Measurements from ENCODE around the gene HOXD12.

- no peak for TF ChIP-seq POLR2A (IDR thresholded peaks at IDR 0.05)
- no peak for TF ChIP-seq CTCF (IDR thresholded peaks at IDR 0.05)
Measured at GRCh38 chr2:176109946-176110345, 10.4 kb downstream of the HOXD12 start.

Data from gastroesophageal sphincter (tissue), 3 donors.